HCT116 (cell line): Measurements from ENCODE around the gene PGPEP1. TPM values are rescaled to one million over a fixed set of nuclear protein-coding genes. Genes with fewer than 3 reads are reported as not detected.

Experiments
- ATAC-seq: fragments of 200-7000 bp; cut with Tn5 transposase; 2 replicates; pipeline ENCODE4 v1.9.1; 2020; ENCODE audit warnings: mild to moderate bottlenecking, moderate library complexity
- BruUV-seq: library from RNA; stranded (reverse); fragments of 400-500 nt; replicated peaks from 2 replicates; lab custom pipeline; 2021; lab: Mats Ljungman, UMichigan
- CTCF ChIA-PET: fragments of 300-600 bp; sonication (Branson Sonifier 250); formaldehyde crosslinking; loops from one replicate; lab custom pipeline; 2021; ENCODE audit warnings: antibody characterized with exemption; lab: Charles Lee
- POLR2A ChIA-PET: fragments of 300-600, 350-600 bp; sonication (Branson Sonifier 250); formaldehyde crosslinking; loops from one replicate; lab custom pipeline; 2021; ENCODE audit warnings: antibody characterized with exemption; lab: Charles Lee
- RAD21 ChIA-PET, 2 experiments: fragments of 300-600 bp; sonication (Branson Sonifier 250); formaldehyde crosslinking; loops; one replicate each; lab custom pipeline; 2023; ENCODE audit warnings: low total read pairs in 2 of 2; ENCODE audit not compliant: uncharacterized antibody in 2 of 2, unreplicated experiment in 2 of 2, low non-redundant PET in 1 of 2; lab: Charles Lee
- DNase-seq: peaks from one replicate; pipeline ENCODE4 v3.0.0-alpha.2; 2010; ENCODE audit warnings: low read depth, low spot score
- H2AFZ ChIP-seq: fragments of 200-600 bp; shearing (Covaris generic), sonication (generic); 2 replicates; pipeline ENCODE4 v1.6.1; 2017; ENCODE audit warnings: low read depth, mixed run types, mixed read lengths, antibody characterized with exemption, low read length; ENCODE audit not compliant: poor library complexity, severe bottlenecking
- H3K27ac ChIP-seq: 2 replicates; pipeline ENCODE4 v1.5.1; 2012; ENCODE audit warnings: low read depth, low read length
- H3K27me3 ChIP-seq: fragments of 200-600 bp; sonication (generic); 2 replicates; pipeline ENCODE4 v1.6.1; 2016; ENCODE audit warnings: mixed run types, low read length, mixed read lengths; ENCODE audit not compliant: insufficient read depth
- H3K36me3 ChIP-seq, 2 experiments: fragments of 200-500 bp in 1 of 2; fragments of 200-600 bp in 1 of 2; sonication (Bioruptor generic) in 1 of 2; sonication (generic) in 1 of 2; 2 replicates each; pipeline versions ENCODE4 v1.5.1 to v1.6.1; 2014 to 2016; ENCODE audit warnings: low read length in 2 of 2, inconsistent platforms in 1 of 2, mixed read lengths in 1 of 2, mixed run types in 1 of 2; ENCODE audit not compliant: insufficient read depth in 2 of 2, control insufficient read depth in 1 of 2
- H3K4me1 ChIP-seq, 2 experiments: fragments of 200-600 bp in 1 of 2; sonication (generic) in 1 of 2; 2 replicates each; pipeline versions ENCODE4 v1.5.1 to v1.6.1; 2012 to 2017; ENCODE audit warnings: low read length in 2 of 2, inconsistent platforms in 1 of 2, mild to moderate bottlenecking in 1 of 2, mixed read lengths in 1 of 2, mixed run types in 1 of 2, moderate library complexity in 1 of 2; ENCODE audit not compliant: insufficient read depth in 2 of 2, control insufficient read depth in 1 of 2
- H3K4me2 ChIP-seq: fragments of 200-600 bp; sonication (generic); 2 replicates; pipeline ENCODE4 v1.6.1; 2017; ENCODE audit warnings: mixed run types, low read length, mixed read lengths
- H3K4me3 ChIP-seq, 2 experiments: fragments of 200-600 bp in 1 of 2; sonication (generic) in 1 of 2; replicated peaks in 1 of 2; 2 replicates each; pipeline ENCODE4 v1.5.1; 2011 to 2016; ENCODE audit warnings: low read length in 2 of 2, control low read depth in 1 of 2, low read depth in 1 of 2, mild to moderate bottlenecking in 1 of 2, mixed read lengths in 1 of 2, mixed run types in 1 of 2
- H3K79me2 ChIP-seq: fragments of 200-600 bp; sonication (generic); 2 replicates; pipeline ENCODE4 v1.6.1; 2017; ENCODE audit warnings: mild to moderate bottlenecking, mixed run types, low read length, moderate library complexity, mixed read lengths; ENCODE audit not compliant: insufficient read depth
- H3K9ac ChIP-seq: fragments of 200-600 bp; sonication (generic); 2 replicates; pipeline ENCODE4 v1.6.1; 2016; ENCODE audit warnings: low read length, mixed read lengths
- H3K9me2 ChIP-seq: fragments of 200-600 bp; sonication (generic), shearing (Covaris generic); 2 replicates; pipeline ENCODE4 v1.6.1; 2017; ENCODE audit warnings: mixed run types, mild to moderate bottlenecking, moderate library complexity; ENCODE audit not compliant: insufficient read depth
- H3K9me3 ChIP-seq, 2 experiments: fragments of 200-500 bp in 1 of 2; fragments of 200-600 bp in 1 of 2; sonication (Bioruptor generic) in 1 of 2; sonication (generic) in 1 of 2; 2 replicates each; pipeline ENCODE4 v1.6.1; 2014 to 2017; ENCODE audit warnings: low read length in 2 of 2, mixed read lengths in 2 of 2, inconsistent platforms in 1 of 2, low read depth in 1 of 2, mild to moderate bottlenecking in 1 of 2, mixed run types in 1 of 2, moderate library complexity in 1 of 2; ENCODE audit not compliant: control insufficient read depth in 1 of 2, insufficient read depth in 1 of 2
- H4K20me1 ChIP-seq: fragments of 200-600 bp; sonication (generic), shearing (Covaris generic); 2 replicates; pipeline ENCODE4 v1.6.1; 2017; ENCODE audit warnings: mixed run types, mild to moderate bottlenecking, moderate library complexity; ENCODE audit not compliant: insufficient read depth
- ATF3 ChIP-seq: IDR thresholded peaks from 2 replicates; pipeline ENCODE4 v1.6.1; 2012
- EGR1 ChIP-seq: IDR thresholded peaks from 2 replicates; pipeline ENCODE4 v1.6.1; 2012; ENCODE audit warnings: low read depth
- ELF1 ChIP-seq: IDR thresholded peaks from 2 replicates; pipeline ENCODE4 v1.6.1; 2012; ENCODE audit warnings: low read depth, borderline replicate concordance
- EZH2 ChIP-seq: fragments of 200-600 bp; sonication (generic); IDR thresholded peaks from 2 replicates; pipeline ENCODE4 v1.6.1; 2017; ENCODE audit warnings: antibody characterized with exemption, mixed run types
- POLR2A ChIP-seq: IDR thresholded peaks from 2 replicates; pipeline ENCODE4 v1.7.0; 2011; ENCODE audit warnings: borderline replicate concordance; ENCODE audit not compliant: insufficient read depth, insufficient read length; ENCODE audit errors: extremely low read depth
- POLR2AphosphoS5 ChIP-seq: IDR thresholded peaks from 2 replicates; pipeline ENCODE4 v1.6.1; 2011; ENCODE audit warnings: mild to moderate bottlenecking, low read depth, low read length, moderate library complexity
- REST ChIP-seq: IDR thresholded peaks from 2 replicates; pipeline ENCODE4 v1.6.1; 2012; ENCODE audit warnings: low read depth
- TCF7L2 ChIP-seq: IDR thresholded peaks from 2 replicates; pipeline ENCODE4 v1.7.0; 2011; ENCODE audit warnings: borderline replicate concordance, inconsistent platforms; ENCODE audit not compliant: insufficient read depth, insufficient read length; ENCODE audit errors: extremely low read depth
- YY1 ChIP-seq: IDR thresholded peaks from 2 replicates; pipeline ENCODE4 v1.6.1; 2011; ENCODE audit warnings: low read length, low read depth, moderate library complexity, mild to moderate bottlenecking; ENCODE audit not compliant: insufficient replicate concordance; ENCODE audit errors: extremely low read depth
- ZFX ChIP-seq: fragments of 450-650 bp; IDR thresholded peaks from 2 replicates; pipeline ENCODE4 v1.6.1; 2017
- intact Hi-C: fragments of 100-400 bp; cut with micrococcal nuclease; formaldehyde crosslinking; loops from 2 replicates; pipeline ENCODE4 v1.10.0; 2022
- total RNA-seq: library from RNA; stranded (reverse); gene quantifications from one replicate; pipeline ENCODE4 v1.2.1, GENCODE V29; 2021; ENCODE audit not compliant: unreplicated experiment

Gene PGPEP1
- total RNA-seq, 1 experiment from 2014 or later: 30.9 TPM

DNA sequence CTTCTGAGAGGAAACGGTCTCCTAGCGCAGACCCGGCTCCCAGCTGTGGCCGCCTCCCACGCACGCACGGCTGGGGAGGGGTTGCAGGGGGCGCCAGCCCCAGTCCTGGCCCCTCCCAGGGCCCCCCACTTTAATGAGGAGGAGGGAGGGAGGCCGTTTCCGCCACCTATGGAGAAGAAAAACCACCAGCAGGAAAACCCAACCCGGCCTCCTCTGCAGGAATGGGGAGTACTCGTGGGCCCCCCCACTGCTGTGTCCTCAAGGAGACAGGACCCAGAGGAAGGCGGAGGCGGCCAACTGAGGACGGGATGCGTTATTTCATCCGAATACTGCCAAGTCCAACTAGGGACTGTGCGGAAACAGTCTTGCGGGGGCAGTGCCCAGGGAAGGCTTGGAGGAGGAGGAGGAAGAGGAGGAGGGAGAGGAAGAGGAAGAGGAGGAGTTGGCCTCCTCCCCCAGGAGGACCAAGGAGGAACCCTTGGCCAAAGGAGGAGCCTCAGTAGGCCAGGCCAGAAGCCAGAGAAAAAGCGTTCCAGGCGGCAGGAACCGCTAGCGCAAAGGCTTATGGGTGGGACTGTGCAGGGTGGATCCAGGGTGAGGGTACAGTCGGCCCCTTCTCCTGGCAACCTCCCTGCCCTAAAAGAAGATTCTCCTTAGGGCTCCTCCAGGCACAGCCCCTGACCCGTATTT lies 74.9 kb downstream of the PGPEP1 start:
- Histone ChIP-seq H3K9me2 (no peaks in the 10 kb centered on the region), H3K4me2 (peak overlapping the region; percentile 100), H3K9me3 (no peaks in the 10 kb centered on the region), H3K27me3 (no peaks in the 10 kb centered on the region), H3K36me3 (no peaks in the 10 kb centered on the region), H3K9ac (peak overlapping the region; percentile 96), H3K4me3 (peak overlapping the region; percentile 53 to 92), H3K79me2 (peaks cover 10% of the 10 kb centered on the region), H2AFZ (no peak overlapping the region), H3K27ac (peak overlapping the region; percentile 98), H3K4me1 (peaks cover 44 to 72% of the 10 kb centered on the region in 2 experiments), H4K20me1 (no peaks in the 10 kb centered on the region)
- ChIA-PET POLR2A (interaction anchor here (0.5 to 5.4 kb wide), 9 partner anchors 26 to 135 kb away, joined by 3 to 45 read pairs (median 5); partner anchors contain the start of genes GDF15, JUND and LSM4), RAD21 (interaction anchor here in 1 of 2 experiments (0.8 kb wide), 1 partner anchor 298 kb away, joined by 3 read pairs; no protein-coding TSS in a partner anchor), CTCF (interaction anchor here (1.0 to 2.1 kb wide), 6 partner anchors 14 to 136 kb away, joined by 3 to 16 read pairs (median 4); partner anchors contain the start of gene LSM4)
- BruUV-seq: TSS peak; percentile 80
- ATAC-seq (peak; percentile 11), DNase-seq (no peak)
- TF ChIP-seq TCF7L2 (peak; percentile 56), ELF1 (no peak), ATF3 (no peak), POLR2AphosphoS5 (peak; percentile 72), POLR2A (peak; percentile 87), EZH2 (no peak), YY1 (no peak), EGR1 (peak; percentile 76), REST (no peak), ZFX (0 out of 2 replicates have a peak, but pooled peaks have one; percentile 23)
- intact Hi-C loops: no loop called here
